ENCODE data around the gene LCK.

- TF ChIP-seq FOXO4 (CRISPR knock-in tag; IDR thresholded peaks at IDR 0.05) (no peak), CTCF (IDR thresholded peaks at IDR 0.05 in 2 of 3, conservative IDR thresholded peaks at IDR 0.05 in 1 of 3; ENCODE audit: insufficient read depth in 2 of 3, low read depth in 1 of 3, low read length in 3 of 3) (no peak), POLR3A (IDR thresholded peaks at IDR 0.05; ENCODE audit: borderline replicate concordance, extremely low read depth, insufficient read depth, insufficient read length) (no peak), JUNB (CRISPR knock-in tag; conservative IDR thresholded peaks at IDR 0.05) (no peak), POLR2AphosphoS5 (IDR thresholded peaks at IDR 0.05; ENCODE audit: control insufficient read depth, insufficient read depth, low read depth, low read length) (no peak), POU5F1 (IDR thresholded peaks at IDR 0.05; ENCODE audit: borderline replicate concordance, low read depth, low read length, partially characterized antibody) (no peak), RFX5 (IDR thresholded peaks at IDR 0.05; ENCODE audit: low read depth, low read length) (no peak), ASH1L (IDR thresholded peaks at IDR 0.05; ENCODE audit: borderline replicate concordance, low read depth, partially characterized antibody) (no peak), ZBTB8A (IDR thresholded peaks at IDR 0.05; ENCODE audit: partially characterized antibody) (no peak), TAF7 (tag; IDR thresholded peaks at IDR 0.05) (no peak), PML (IDR thresholded peaks at IDR 0.05; ENCODE audit: low read length) (no peak), SETDB1 (IDR thresholded peaks at IDR 0.05; ENCODE audit: low read length) (no peak), ESRRA (IDR thresholded peaks at IDR 0.05; ENCODE audit: borderline replicate concordance, low read depth) (no peak)
These were observed 24.4 kb downstream of the LCK start for GRCh38 chr1:32275424-32275823.

Measured in K562 (cell line).